HepG2 (cell line): ENCODE results near the gene GEMIN2. TPM values are rescaled to one million over a fixed set of nuclear protein-coding genes. Genes with fewer than 3 reads are reported as not detected.

ENCODE experiments used
- ARID2 ChIP-seq: sonication (generic); formaldehyde crosslinking; IDR thresholded peaks from 2 replicates; pipeline ENCODE4 v1.8.1; 2022; ENCODE audit warnings: mild to moderate bottlenecking, missing genetic modification reagents, borderline replicate concordance
- BORCS8-MEF2B ChIP-seq: sonication (generic); formaldehyde crosslinking; IDR thresholded peaks from 2 replicates; pipeline ENCODE4 v1.8.0; 2022; ENCODE audit warnings: mild to moderate bottlenecking, missing genetic modification reagents
- EP300 ChIP-seq, 3 experiments: sonication (generic) in 1 of 3; formaldehyde crosslinking in 1 of 3; IDR thresholded peaks; 2 replicates each; pipeline versions ENCODE4 v1.5.1 to v1.6.1; 2011 to 2020; ENCODE audit warnings: low read depth in 2 of 3, low read length in 2 of 3, borderline replicate concordance in 1 of 3, improper control_type of control experiment in 1 of 3, mild to moderate bottlenecking in 1 of 3, missing genetic modification reagents in 1 of 3, moderate library complexity in 1 of 3
- MIXL1 ChIP-seq: IDR thresholded peaks from 2 replicates; pipeline ENCODE4 v1.6.1; 2016
- POLR2AphosphoS2 ChIP-seq: IDR thresholded peaks from 2 replicates; pipeline ENCODE4 v1.6.1; 2011; ENCODE audit warnings: low read depth, low read length, improper control_type of control experiment
- PRPF4 ChIP-seq: fragments of 200-400 bp; formaldehyde crosslinking; IDR thresholded peaks from 2 replicates; pipeline ENCODE4 v1.6.1; 2016; ENCODE audit warnings: low read length, low read depth; ENCODE audit not compliant: poor library complexity, severe bottlenecking
- REPIN1 ChIP-seq: sonication (generic); formaldehyde crosslinking; IDR thresholded peaks from 2 replicates; pipeline ENCODE4 v1.8.0; 2022; ENCODE audit warnings: missing genetic modification reagents, low read depth, mild to moderate bottlenecking, borderline replicate concordance
- TEAD3 ChIP-seq: optimal IDR thresholded peaks from 2 replicates; pipeline ENCODE3; 2016; ENCODE audit warnings: borderline replicate concordance
- THAP11 ChIP-seq: IDR thresholded peaks from 2 replicates; pipeline ENCODE4 v1.6.1; 2016; ENCODE audit warnings: missing biosample characterization, missing genetic modification reagents
- TMF1 ChIP-seq: sonication (generic); formaldehyde crosslinking; IDR thresholded peaks from 2 replicates; pipeline ENCODE4 v1.8.1; 2022; ENCODE audit warnings: low read depth, missing genetic modification reagents
- ZFP62 ChIP-seq: sonication (generic); formaldehyde crosslinking; IDR thresholded peaks from 2 replicates; pipeline ENCODE4 v1.4.0; 2020; ENCODE audit warnings: missing genetic modification reagents
- ZNF569 ChIP-seq: sonication (generic); formaldehyde crosslinking; IDR thresholded peaks from 2 replicates; pipeline ENCODE4 v1.5.0; 2020; ENCODE audit warnings: mild to moderate bottlenecking, missing genetic modification reagents, moderate library complexity, borderline replicate concordance
- ZNF747 ChIP-seq: sonication (generic); formaldehyde crosslinking; IDR thresholded peaks from 2 replicates; pipeline ENCODE4 v1.8.1; 2023; ENCODE audit warnings: missing genetic modification reagents, mild to moderate bottlenecking, borderline replicate concordance
- polyA plus RNA-seq, 8 experiments: library from polyadenylated mRNA; depleted of rRNA in 3 of 8; stranded (reverse) in 7 of 8; unstranded in 1 of 8; fragments of >200 nt; fragmentation: Illumina TruSeq in 4 of 8; extraction: Trizol in 4 of 8; gene quantifications; 2 replicates each; pipeline versions ENCODE4 v1.2.1 to v1.2.3, GENCODE V29; 2011 to 2016; ENCODE audit warnings: low read depth in 4 of 8, missing spikeins in 1 of 8, mixed read lengths in 1 of 8; ENCODE audit not compliant: insufficient read depth in 1 of 8
- total RNA-seq, 5 experiments: library from RNA; depleted of rRNA; stranded (reverse); fragments of >200 nt; fragmentation: Illumina TruSeq; extraction: Trizol; gene quantifications; 2 replicates each; pipeline ENCODE4 v1.2.3, GENCODE V29; 2016; ENCODE audit warnings: low read depth in 1 of 5
- TF ChIP-seq, protein P1 (sequence below), 2 experiments: fragments of 450-650 bp in 1 of 2; sonication (generic) in 1 of 2; formaldehyde crosslinking; IDR thresholded peaks; 2 replicates each; pipeline versions ENCODE4 v1.5.0 to v1.8.0; 2020 to 2022; ENCODE audit warnings: mild to moderate bottlenecking in 1 of 2, missing genetic modification reagents in 1 of 2
- TF ChIP-seq, protein P2 (sequence below): sonication (generic); formaldehyde crosslinking; IDR thresholded peaks from 2 replicates; pipeline ENCODE4 v1.4.0; 2020; ENCODE audit warnings: mild to moderate bottlenecking, missing genetic modification reagents
- TF ChIP-seq, protein P3 (sequence below): sonication (generic); formaldehyde crosslinking; IDR thresholded peaks from 2 replicates; pipeline ENCODE4 v1.8.0; 2022; ENCODE audit warnings: mild to moderate bottlenecking, missing genetic modification reagents, borderline replicate concordance
- TF ChIP-seq, protein P4 (sequence below): sonication (generic); formaldehyde crosslinking; IDR thresholded peaks from 2 replicates; pipeline ENCODE4 v1.5.1; 2020; ENCODE audit warnings: missing genetic modification reagents, mild to moderate bottlenecking, borderline replicate concordance
- TF ChIP-seq, protein P5 (sequence below): sonication (generic); formaldehyde crosslinking; conservative IDR thresholded peaks from 2 replicates; pipeline ENCODE4 v1.4.0; 2020; ENCODE audit warnings: missing genetic modification reagents
- TF ChIP-seq, protein P6 (sequence below): sonication (generic); formaldehyde crosslinking; IDR thresholded peaks from 2 replicates; pipeline ENCODE4 v1.4.0; 2020; ENCODE audit warnings: missing genetic modification reagents

GEMIN2 gene
- total and polyA plus RNA-seq, 2 of the 13 experiments (the other 11 are each of a cell fraction or from before 2014, with no cell fraction given), result 54.8 to 110 TPM

DNA sequence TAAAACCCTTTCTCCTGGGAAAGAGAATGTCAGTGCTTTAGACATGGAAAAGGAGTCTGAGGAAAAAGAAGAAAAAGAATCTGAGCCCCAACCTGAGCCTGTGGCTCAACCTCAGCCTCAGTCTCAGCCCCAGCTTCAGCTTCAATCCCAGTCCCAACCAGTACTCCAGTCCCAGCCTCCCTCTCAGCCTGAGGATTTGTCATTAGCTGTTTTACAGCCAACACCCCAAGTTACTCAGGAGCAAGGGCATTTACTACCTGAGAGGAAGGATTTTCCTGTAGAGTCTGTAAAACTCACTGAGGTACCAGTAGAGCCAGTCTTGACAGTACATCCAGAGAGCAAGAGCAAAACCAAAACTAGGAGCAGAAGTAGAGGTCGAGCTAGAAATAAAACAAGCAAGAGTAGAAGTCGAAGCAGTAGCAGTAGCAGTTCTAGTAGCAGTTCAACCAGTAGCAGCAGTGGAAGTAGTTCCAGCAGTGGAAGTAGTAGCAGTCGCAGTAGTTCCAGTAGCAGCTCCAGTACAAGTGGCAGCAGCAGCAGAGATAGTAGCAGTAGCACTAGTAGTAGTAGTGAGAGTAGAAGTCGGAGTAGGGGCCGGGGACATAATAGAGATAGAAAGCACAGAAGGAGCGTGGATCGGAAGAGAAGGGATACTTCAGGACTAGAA is 67.0 kb downstream of the GEMIN2 start (continued):
- TF ChIP-seq, protein P1, sequence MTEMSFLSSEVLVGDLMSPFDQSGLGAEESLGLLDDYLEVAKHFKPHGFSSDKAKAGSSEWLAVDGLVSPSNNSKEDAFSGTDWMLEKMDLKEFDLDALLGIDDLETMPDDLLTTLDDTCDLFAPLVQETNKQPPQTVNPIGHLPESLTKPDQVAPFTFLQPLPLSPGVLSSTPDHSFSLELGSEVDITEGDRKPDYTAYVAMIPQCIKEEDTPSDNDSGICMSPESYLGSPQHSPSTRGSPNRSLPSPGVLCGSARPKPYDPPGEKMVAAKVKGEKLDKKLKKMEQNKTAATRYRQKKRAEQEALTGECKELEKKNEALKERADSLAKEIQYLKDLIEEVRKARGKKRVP (CRISPR knock-in tag; IDR thresholded peaks at IDR 0.05), result peak in 1 of 2 experiments; percentile 61; a peak in 1 of 4 replicates
- TF ChIP-seq, protein P2, sequence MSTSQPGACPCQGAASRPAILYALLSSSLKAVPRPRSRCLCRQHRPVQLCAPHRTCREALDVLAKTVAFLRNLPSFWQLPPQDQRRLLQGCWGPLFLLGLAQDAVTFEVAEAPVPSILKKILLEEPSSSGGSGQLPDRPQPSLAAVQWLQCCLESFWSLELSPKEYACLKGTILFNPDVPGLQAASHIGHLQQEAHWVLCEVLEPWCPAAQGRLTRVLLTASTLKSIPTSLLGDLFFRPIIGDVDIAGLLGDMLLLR, result 0 out of 2 replicates have a peak, but pooled peaks have one; percentile 38
- TF ChIP-seq ZNF747 (CRISPR knock-in tag) (no peak), ZFP62 (CRISPR knock-in tag) (no peak), POLR2AphosphoS2 (peak; percentile 74), PRPF4 (peak; percentile 17), TEAD3 (peak; percentile 17), ARID2 (CRISPR knock-in tag) (peak; percentile 42; the same call in 1 of the 2 replicates), THAP11 (CRISPR knock-in tag) (no peak), MIXL1 (CRISPR knock-in tag) (no peak), ZNF569 (CRISPR knock-in tag) (no peak), REPIN1 (CRISPR knock-in tag) (peak; percentile 46; the same call in 1 of the 2 replicates), EP300 (IDR thresholded peaks at IDR 0.05; ENCODE audit: low read depth in 2 of 2, low read length in 2 of 2) (no peak), EP300 (CRISPR knock-in tag; IDR thresholded peaks at IDR 0.05; ENCODE audit: borderline replicate concordance) (0 out of 2 replicates have a peak, but pooled peaks have one; percentile 27), TMF1 (CRISPR knock-in tag) (0 out of 2 replicates have a peak, but pooled peaks have one; percentile 36), BORCS8-MEF2B (CRISPR knock-in tag) (no peak)
- TF ChIP-seq, protein P3, sequence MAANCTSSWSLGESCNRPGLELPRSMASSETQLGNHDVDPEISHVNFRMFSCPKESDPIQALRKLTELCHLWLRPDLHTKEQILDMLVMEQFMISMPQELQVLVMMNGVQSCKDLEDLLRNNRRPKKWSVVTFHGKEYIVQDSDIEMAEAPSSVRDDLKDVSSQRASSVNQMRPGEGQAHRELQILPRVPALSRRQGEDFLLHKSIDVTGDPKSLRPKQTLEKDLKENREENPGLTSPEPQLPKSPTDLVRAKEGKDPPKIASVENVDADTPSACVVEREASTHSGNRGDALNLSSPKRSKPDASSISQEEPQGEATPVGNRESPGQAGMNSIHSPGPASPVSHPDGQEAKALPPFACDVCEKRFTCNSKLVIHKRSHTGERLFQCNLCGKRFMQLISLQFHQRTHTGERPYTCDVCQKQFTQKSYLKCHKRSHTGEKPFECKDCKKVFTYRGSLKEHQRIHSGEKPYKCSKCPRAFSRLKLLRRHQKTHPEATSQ (CRISPR knock-in tag), result peak; percentile 29; the same call in 1 of the 2 replicates
- TF ChIP-seq, protein P4, sequence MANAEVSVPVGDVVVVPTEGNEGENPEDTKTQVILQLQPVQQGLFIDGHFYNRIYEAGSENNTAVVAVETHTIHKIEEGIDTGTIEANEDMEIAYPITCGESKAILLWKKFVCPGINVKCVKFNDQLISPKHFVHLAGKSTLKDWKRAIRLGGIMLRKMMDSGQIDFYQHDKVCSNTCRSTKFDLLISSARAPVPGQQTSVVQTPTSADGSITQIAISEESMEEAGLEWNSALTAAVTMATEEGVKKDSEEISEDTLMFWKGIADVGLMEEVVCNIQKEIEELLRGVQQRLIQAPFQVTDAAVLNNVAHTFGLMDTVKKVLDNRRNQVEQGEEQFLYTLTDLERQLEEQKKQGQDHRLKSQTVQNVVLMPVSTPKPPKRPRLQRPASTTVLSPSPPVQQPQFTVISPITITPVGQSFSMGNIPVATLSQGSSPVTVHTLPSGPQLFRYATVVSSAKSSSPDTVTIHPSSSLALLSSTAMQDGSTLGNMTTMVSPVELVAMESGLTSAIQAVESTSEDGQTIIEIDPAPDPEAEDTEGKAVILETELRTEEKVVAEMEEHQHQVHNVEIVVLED (CRISPR knock-in tag), result no peak
- TF ChIP-seq, protein P5, sequence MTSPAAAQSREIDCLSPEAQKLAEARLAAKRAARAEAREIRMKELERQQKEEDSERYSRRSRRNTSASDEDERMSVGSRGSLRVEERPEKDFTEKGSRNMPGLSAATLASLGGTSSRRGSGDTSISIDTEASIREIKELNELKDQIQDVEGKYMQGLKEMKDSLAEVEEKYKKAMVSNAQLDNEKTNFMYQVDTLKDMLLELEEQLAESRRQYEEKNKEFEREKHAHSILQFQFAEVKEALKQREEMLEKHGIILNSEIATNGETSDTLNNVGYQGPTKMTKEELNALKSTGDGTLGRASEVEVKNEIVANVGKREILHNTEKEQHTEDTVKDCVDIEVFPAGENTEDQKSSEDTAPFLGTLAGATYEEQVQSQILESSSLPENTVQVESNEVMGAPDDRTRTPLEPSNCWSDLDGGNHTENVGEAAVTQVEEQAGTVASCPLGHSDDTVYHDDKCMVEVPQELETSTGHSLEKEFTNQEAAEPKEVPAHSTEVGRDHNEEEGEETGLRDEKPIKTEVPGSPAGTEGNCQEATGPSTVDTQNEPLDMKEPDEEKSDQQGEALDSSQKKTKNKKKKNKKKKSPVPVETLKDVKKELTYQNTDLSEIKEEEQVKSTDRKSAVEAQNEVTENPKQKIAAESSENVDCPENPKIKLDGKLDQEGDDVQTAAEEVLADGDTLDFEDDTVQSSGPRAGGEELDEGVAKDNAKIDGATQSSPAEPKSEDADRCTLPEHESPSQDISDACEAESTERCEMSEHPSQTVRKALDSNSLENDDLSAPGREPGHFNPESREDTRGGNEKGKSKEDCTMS (CRISPR knock-in tag), result no peak
- TF ChIP-seq, protein P6, sequence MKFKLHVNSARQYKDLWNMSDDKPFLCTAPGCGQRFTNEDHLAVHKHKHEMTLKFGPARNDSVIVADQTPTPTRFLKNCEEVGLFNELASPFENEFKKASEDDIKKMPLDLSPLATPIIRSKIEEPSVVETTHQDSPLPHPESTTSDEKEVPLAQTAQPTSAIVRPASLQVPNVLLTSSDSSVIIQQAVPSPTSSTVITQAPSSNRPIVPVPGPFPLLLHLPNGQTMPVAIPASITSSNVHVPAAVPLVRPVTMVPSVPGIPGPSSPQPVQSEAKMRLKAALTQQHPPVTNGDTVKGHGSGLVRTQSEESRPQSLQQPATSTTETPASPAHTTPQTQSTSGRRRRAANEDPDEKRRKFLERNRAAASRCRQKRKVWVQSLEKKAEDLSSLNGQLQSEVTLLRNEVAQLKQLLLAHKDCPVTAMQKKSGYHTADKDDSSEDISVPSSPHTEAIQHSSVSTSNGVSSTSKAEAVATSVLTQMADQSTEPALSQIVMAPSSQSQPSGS (CRISPR knock-in tag), result no peak
